Left renal cortex interstitium (tissue), 4 donors: ENCODE results near the gene HLA-DRB1. TPM values are rescaled to one million over a fixed set of nuclear protein-coding genes. Genes with fewer than 3 reads are reported as not detected.
"Not testable (repeated sequence)": the region's sequence is repeated elsewhere in the genome, so short reads cannot be mapped to it uniquely, and the experiment has no call there.

ENCODE experiments used
- DNase-seq, 4 donors: peaks; one replicate each; pipeline ENCODE4 v3.0.0-alpha.2; 2013; ENCODE audit warnings: low read depth in 4 of 4, low spot score in 2 of 4, missing footprints in 1 of 4
- polyA plus RNA-seq, 4 donors: library from polyadenylated mRNA; unstranded; fragments of 120-200 nt; gene quantifications; one replicate each; pipeline ENCODE4 v1.2.1, GENCODE V29; 2013; ENCODE audit not compliant: insufficient read length in 4 of 4

HLA-DRB1 gene
- polyA plus RNA-seq, 4 donors = 23.8 to 58.8 (median 50.9) TPM

DNA sequence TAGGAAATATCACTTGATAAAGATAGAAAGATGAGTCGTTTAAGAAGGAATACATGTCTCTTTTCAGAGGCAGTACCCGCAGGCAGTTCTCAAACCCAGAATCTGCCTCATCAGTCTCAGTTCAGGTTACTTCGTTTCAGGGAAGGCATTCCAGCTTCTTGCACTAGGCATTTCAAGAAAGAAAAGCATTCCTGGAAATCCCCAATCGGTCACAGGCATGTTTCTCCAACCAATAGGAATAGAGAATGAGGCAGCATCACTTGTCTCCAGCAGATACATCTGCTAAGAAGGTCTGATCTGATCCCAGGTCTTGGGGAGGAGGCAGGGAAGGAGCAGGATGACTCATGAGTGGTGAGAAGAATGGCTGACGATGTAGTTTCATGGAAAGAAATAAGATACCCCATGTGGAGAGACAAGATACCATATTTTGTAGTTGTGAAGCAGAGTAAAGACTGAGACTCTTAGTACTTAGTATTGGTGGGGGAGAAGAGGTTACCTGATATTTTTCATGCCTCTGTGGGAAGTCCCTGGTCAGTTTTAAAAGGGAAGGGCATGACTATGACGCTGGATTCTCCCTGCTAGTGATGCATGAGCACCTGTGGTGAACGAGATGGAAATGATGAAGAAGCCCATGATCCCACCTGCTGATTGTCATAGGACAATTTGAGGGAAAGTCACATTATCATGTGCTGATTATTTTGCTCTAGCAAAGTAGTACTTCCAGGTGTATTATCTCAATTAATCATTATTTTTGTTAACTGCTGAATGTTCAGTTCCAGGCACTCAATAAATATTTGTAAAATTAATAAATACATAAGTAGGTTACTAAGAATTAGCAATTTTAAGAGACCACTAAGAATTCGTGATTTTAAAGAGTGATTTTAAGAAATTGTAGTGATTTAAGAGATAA lies 20.3 kb upstream of the HLA-DRB1 start:
- DNase-seq = peak; percentile 72 to 82 (median 79)

DNA sequence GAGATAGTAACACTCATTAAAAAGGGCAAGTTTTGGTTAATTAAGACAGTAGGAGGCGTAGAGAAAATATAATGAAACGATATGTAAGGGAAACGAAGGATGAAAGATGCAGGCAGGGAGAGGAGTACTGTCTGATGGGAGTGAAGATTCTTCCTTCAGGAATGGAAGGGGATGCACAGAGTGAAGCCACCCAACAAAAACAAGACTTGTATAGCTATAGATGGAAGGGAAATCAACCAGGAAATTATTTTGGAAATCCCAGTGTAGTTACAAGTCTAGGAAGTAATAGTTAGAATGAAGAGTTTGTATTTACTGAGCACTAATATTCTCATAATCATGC lies 19.7 kb upstream of the HLA-DRB1 start:
- no peak for DNase-seq

DNA sequence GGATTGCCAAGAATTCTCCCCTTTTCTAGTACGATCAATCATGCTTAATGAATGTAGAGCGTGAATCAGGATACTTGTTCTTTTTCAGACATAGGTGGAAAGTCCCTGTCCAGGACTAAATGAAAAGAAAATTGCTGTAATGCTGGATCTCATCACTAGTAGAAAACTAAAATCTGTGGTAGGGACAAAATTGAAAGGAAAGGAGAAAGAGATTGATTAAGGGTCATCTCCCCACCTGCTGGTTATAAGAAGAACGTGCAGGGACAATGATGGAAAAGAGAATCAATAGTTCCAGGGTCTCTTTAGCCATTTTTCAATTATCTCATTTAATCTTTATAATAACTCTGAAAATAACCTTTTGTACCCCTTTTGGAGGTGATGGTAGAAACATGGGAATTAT lies 18.7 kb upstream of the HLA-DRB1 start:
- no peak for DNase-seq

DNA sequence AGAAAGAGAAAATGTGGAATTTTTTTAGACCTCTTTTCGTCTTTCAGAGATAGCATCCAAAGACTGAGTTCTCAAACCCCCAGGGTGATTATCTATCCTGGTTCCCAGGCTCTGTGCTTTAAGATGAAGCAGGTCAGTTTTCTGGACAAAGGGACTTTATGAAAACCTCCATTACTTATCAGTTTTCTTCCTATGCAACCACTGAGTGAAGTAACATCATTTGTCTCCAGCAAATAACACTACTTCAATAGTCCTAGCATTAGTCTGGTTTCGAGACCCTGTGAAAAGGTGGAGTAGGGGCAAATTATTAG lies 18.3 kb upstream of the HLA-DRB1 start:
- no peak for DNase-seq

DNA sequence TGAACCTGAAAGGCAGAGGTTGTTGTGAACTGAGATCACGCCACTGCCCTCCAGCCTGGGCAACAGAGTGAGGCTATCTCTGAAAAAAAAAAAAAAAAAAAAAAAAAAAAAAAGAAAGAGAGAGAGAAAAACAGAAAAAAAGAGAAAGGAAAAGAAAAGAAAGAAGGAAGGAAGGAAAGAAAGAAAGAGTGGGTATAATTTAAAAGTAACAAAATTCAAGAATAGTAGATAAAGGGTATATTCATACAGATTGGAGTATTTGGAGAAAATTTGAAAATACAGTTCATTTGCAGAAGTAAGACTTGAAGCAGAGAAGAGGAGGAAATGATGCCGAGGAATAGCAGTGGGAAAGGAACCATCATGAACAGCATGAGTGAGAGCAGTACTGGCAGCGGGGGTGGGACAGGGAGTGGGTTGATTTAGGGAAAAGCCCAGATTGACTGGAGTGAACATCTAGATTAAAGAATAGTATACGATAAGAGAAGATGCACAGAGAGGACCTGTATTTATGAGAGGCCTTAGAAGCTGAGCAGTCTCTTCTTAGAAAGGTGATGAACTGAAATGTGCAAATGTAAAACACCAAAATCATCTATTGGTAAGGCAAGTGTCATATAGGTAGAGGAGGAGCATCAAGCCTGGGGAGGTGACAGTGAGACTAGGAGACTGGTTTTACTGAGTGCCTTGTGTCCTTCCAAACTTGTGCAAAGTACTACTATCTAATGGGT lies 17.8 kb upstream of the HLA-DRB1 start:
- no peak for DNase-seq

DNA sequence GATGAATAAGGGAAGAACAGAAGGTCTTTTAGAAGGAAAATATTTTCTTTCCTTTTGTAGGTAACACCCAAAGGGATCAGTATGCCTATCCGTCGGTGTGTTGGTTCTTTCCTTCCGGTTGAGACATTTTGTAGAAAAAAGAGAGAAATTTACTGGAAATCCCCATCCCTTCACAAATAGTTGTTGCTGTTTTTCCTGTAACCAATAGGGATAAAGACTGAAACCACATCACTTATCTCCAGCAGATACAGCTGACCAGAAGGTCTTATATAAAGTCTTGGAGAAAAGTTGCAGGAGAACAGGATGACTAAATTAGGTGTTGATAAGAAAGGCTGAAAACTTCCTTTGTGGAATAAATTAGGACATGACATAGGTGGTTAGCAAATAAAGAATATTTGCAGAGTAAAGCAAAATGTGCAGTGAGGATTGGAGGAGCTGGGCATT lies 14.8 kb upstream of the HLA-DRB1 start:
- no peak for DNase-seq

DNA sequence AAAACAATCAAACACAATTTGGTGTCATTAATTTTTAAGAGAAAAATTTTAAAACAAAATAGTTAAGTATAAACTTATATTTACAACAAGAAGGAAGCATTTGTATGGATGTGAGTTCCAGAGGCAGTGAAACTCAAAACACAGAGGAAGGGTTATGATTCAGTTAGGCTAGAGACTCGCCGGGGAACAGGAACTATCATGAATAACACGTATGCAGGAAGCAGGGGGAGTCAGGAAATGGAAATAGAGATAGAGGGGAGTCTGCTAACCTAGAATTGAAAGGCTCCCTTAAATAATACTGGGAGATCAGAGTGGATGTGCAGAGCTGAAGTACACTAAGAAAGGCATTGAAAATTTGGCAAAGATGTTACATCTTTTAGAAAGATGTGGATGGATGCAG lies 14.2 kb upstream of the HLA-DRB1 start:
- no peak for DNase-seq

DNA sequence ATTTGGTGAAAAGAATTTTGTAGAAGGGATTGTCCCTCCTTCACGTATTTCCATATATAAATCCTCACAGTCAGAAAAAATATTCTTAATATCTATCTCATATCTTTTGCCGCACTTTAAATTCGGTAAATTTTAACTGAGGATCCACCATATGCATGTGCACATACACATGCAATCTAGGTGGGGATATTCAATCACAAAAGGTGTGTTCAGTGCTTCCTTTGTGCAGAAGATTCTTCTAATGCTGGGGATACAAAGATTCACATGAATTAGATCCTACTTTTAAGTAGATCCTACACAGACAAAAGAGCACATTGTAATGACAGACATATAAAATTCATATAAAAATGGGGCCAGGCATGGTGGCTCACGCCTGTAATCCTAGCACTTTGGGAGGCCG lies 13.6 kb upstream of the HLA-DRB1 start:
- DNase-seq = no peak

DNA sequence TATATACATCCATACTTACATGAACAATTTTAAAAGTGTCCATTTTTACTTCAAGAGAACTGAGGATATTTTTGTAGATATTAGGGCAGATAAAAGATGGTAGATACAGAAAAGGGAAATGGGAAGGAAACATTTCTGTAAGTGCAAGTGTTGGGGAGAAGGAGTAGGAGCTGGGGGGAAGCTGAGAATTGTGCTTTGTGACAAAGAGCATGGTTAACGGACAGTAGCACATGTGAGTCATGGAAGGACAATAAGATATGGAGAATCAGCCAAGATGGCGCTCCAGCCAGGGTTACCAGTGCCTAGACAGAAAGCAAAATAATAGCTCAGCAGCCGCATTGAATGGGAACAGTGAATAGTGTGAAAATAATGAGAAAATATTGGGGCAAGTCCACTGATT lies 12.7 kb upstream of the HLA-DRB1 start:
- no peak for DNase-seq

DNA sequence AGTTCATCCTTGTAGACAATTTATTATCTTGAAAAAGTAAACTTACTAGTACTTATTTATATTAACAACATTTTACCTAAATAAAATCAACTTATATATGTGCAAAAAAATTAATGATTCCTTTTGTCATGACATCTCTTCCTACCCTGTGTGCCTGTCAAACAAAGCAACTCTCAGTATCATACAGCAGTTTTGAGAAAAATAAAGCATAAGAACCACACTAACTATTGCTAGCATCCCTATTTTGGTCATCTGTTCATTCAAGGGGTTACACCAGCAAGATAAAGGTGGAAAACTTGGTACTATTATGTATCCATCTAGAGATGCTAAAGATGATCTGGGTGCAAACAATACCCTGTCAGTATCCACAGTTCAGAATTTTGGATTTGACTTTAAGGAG lies 7.4 kb upstream of the HLA-DRB1 start:
- no peak for DNase-seq

DNA sequence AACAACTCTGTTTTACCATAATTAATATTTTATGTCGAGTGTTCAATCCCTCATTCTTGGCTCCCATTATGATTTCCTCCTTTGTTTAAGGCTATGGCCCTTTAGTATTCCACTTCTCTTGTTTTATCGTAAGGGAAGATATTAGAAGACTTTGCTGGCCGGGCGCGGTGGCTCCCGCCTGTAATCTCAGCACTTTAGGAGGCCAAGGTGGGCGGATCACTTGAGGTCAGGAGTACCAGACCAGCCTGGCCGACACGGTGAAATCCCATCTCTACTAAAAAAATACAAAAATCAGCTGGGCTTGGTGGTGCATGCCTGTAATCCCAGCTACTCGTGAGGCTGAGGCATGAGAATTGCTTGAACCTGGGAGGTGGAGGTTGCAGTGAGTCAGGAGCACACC lies 1.1 kb upstream of the HLA-DRB1 start:
- not testable (repeated sequence) for DNase-seq

DNA sequence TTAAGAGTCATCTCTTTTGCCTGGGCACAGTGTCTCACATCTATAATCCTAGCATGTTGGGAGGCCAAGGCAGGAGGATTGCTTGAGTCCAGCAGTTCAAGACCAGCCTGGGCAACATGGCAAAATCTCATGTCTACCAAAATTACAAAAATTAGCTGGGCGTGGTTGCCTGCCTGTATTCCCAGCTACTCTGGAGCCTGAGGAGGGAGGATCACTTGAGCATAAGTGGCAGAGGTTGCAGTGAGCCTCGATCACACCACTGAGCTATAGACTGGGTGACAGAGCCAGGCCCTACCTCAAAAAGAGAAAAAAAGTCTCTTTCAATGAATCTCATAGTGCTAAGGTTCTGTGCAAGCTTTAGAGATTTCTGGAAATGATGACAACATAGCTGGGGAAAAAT lies 1.5 kb downstream of the HLA-DRB1 start:
- no peak for DNase-seq

DNA sequence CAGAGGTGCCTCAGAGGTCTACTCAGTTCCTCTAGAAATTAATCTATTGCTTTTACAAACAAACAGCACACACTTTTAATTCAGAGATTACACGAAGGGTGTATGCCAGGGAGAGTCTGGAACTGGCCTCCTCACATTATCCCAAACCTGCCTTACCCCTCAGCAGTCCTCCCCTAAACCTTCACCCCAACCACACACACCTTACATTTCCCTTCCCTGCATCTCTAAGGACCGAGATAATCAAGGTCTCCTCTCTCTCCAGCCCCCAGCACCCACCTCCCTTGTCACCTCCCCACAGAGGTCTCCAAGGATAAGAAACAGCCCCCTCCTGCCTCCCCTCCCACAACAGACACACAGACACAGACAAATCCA lies 6.1 kb downstream of the HLA-DRB1 start:
- no peak for DNase-seq

DNA sequence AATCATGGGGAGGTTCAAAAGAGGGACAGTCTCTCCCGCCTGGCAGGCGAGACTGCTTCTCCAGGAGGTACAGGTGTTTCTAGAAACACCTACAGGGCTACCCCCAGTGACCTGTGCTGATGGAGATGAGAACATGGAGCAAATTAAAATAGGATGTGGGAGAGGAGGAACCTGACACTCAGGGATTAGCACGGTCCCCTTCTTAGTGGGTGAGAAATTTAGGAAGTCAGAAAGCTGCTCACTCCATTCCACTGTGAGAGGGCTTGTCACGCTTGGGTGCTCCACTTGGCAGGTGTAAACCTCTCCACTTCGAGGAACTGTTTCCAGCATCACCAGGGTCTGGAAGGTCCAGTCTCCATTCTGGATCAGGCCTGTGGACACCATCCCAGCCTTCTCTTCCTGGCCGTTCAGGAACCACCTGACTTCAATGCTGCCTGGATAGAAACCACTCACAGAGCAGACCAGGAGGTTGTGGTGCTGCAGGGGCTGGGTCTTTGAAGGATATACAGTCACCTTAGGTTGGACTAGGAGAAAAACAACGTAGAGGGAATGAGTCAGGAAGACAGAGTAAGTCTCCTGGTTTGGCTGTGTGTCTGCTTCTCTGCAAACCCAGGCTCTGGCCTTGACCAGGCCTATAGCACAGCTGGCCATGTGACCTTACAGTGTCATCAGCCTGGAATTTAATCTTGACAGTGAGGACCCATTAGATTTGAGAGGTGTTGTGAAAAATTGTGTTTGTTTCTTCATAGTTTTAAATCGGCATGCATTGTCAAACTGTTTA lies 8.1 kb downstream of the HLA-DRB1 start:
- no peak for DNase-seq

DNA sequence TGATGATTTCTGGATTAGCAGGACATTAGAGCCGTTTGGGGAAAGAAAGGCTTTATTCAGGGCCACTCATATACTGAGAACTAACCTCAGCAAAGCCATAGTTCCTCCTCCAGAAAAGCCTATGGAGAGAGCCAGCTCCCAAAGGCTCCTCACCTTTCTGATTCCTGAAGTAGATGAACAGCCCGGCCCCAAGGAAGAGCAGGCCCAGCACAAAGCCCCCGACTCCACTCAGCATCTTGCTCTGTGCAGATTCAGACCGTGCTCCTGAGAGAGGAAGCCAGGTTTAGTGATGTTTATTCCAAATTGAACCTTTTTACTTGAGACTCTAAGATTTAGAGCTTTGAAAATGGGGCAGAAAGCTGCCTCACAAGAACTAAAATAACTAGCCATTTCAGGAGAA lies 9.1 kb downstream of the HLA-DRB1 start:
- DNase-seq = no peak

DNA sequence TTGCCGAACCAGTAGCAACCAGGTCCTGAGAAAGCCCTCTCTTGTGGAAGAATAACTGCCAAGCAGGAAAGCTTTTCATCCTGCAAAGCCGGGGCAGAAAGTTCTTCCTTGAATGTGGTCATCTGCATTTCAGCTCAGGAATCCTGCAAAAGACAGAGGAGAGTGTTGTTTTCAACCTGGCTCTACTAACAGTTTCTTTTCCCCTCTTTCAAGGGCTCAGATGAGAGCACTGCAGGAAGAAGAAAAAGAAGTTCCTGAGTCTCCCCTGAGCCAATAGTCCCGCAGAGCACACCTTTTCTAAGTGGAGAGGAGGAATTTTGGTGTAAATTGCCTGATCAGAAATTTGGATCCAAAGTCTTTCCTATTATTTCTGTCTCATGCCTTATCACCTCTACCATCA lies 10.7 kb downstream of the HLA-DRB1 start:
- no peak for DNase-seq

DNA sequence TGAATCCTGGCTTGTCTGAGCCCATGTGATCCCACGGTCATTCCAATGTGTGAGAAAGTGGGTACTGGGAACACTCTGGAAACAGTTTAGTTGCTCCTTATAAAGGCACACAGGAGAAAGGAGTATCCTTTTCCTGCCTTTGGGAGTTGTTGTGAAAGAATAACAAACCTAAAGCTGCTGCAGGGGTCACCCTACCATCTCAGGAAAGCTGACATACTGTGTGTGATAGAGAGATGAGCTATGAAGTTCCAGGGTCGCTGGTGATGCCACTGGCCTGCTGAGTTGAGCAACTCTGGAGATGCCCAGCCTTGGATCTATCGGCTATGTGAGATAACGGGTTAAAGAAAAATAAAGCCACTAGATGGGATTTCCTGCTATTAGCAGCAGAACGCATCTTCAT lies 12.2 kb downstream of the HLA-DRB1 start:
- DNase-seq = not testable (repeated sequence)

DNA sequence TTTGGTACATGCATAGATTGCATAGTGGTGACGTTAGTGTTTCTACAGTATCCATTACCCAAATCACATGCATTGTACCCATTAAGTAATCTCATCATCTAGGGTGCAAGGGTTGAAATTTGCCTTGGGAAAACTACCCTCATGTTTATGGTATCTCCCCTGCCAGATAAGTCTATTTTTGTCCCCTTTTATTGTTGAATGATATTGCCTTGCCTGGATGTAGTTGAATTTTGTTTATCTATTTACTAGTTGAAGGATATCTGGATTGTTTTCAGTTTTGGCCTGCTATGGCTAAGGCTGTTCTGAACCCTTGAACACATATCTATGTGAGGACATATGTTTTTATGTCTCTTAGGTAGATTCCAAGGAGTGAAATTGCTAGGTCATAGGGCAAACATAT lies 13.4 kb downstream of the HLA-DRB1 start:
- DNase-seq = no peak

DNA sequence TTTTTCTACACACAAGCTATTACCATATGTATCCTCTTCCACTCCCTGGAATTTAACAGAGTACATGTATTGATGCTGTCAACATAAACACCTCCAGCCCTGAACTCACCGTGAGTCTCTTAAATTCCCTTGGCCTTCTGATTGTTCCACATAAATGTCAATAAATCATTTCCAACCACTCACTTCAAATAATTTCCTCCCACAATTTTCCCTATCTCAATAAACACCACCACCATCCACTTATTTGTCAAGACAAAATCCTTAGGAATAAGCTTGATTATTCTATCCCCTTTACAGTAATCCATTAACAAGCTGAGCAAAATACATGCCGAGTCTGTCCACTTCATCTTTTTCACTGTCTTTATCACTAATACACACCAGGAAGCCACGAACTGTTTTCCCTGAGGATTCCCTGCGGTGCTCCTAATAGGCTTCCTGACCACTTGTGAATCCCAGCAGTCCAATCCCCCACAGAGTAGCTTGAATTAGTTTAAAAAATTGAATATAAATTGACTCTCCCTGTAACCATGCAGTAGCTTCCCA lies 19.2 kb downstream of the HLA-DRB1 start:
- no peak for DNase-seq

DNA sequence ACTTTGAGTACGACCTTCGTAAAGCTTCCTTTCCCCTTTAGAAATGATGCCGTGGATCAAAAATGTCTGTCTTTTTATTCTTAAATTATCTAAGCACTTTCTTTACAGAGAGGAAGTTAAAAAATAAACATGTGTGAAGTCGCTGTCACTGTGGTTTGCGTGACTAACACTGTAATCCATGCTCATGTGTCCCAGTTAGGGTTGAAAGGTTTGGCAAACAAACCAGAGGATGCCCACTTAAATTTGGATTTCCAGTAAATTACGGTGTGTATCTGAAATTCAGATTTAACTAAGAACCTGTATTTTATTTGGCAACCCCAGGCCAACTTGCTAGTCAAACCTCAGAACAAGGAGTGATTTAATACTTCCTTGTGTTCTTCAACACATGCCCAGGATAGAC lies 21.1 kb downstream of the HLA-DRB1 start:
- DNase-seq = no peak

DNA sequence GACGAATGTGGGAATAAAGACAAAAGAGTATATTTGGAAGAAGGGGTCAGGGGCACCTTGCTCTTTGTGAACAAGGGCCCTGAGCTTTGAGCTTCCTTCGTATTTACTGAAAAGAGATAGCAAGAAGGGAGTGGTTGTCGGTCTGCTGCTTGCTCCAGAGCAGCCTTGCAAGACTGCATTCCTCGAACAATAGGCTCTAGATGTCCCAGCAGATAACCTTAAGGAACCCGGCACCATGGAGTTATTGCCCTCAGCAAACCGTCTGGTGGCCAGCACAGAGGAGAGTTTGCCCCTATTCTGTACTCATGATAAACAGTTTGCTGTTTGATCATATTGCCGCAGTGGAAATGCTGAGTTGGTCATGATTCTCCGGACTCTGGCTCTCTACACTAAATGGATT lies 22.7 kb downstream of the HLA-DRB1 start:
- DNase-seq = no peak
